HepG2 (cell line): Measurements from ENCODE around the gene FIBCD1. TPM values are rescaled to one million over a fixed set of nuclear protein-coding genes. Genes with fewer than 3 reads are reported as not detected.

Source experiments
- ATAC-seq: fragments of 200-7000 bp; cut with Tn5 transposase; 3 replicates; pipeline ENCODE4 v1.9.1; 2020; ENCODE audit warnings: mild to moderate bottlenecking, moderate library complexity
- BruUV-seq: library from RNA; stranded (reverse); fragments of 400-500 nt; replicated peaks from 2 replicates; lab custom pipeline; 2021; lab: Mats Ljungman, UMichigan
- CTCF ChIA-PET: fragments of 300-600 bp; formaldehyde crosslinking; extraction: SDS; loops from one replicate; lab custom pipeline; 2021; ENCODE audit warnings: low total read pairs, inconsistent platforms, low intra/inter-chr PET ratio; lab: Yijun Ruan, JAX
- POLR2A ChIA-PET: fragments of 350-600 bp; sonication (Branson Sonifier 250); formaldehyde crosslinking; loops from one replicate; lab custom pipeline; 2020; ENCODE audit warnings: antibody characterized with exemption, inconsistent platforms; lab: Yijun Ruan, JAX
- DNase-seq: peaks from one replicate; pipeline ENCODE4 v3.0.0-alpha.2; 2015; ENCODE audit warnings: low spot score
- FAIRE-seq: peaks from 3 replicates; lab custom pipeline; 2011; peaks lifted over from hg19 to GRCh38; lab: Jason Lieb, UNC
- H2AFZ ChIP-seq: one replicate; pipeline ENCODE4 v1.6.1; 2011; ENCODE audit warnings: low read length, inconsistent platforms
- H3K27ac ChIP-seq: fragments of 300-600 bp; 3 replicates; pipeline ENCODE4 v1.8.0; 2011; ENCODE audit warnings: mixed run types, mild to moderate bottlenecking, mixed read lengths, low read length, inconsistent platforms; ENCODE audit not compliant: insufficient read depth; ENCODE audit errors: extremely low read length
- H3K27me3 ChIP-seq, 2 experiments: fragments of 200-600 bp in 1 of 2; 2 replicates in 1 of 2; 3 replicates in 1 of 2; pipeline versions ENCODE4 v1.6.0 to v1.8.0; 2011; ENCODE audit warnings: low read length in 2 of 2, mild to moderate bottlenecking in 2 of 2, moderate library complexity in 2 of 2, inconsistent platforms in 1 of 2; ENCODE audit not compliant: insufficient read depth in 2 of 2, control insufficient read depth in 1 of 2
- H3K36me3 ChIP-seq, 2 experiments: fragments of 200-600 bp in 1 of 2; replicated peaks in 1 of 2; 2 replicates in 1 of 2; 3 replicates in 1 of 2; pipeline versions ENCODE4 v1.5.1 to v1.8.0; 2011; ENCODE audit warnings: low read length in 2 of 2, inconsistent platforms in 1 of 2; ENCODE audit not compliant: insufficient read depth in 2 of 2, control insufficient read depth in 1 of 2
- H3K4me1 ChIP-seq: 2 replicates; pipeline ENCODE4 v1.5.1; 2012; ENCODE audit warnings: low read length, inconsistent platforms; ENCODE audit not compliant: insufficient read depth
- H3K4me2 ChIP-seq: 2 replicates; pipeline ENCODE4 v1.6.0; 2011; ENCODE audit warnings: low read depth, low read length, inconsistent platforms
- H3K4me3 ChIP-seq, 3 experiments: fragments of 200-600 bp in 1 of 3; sonication (generic), shearing (Covaris generic) in 1 of 3; replicated peaks in 1 of 3; 2 replicates each; pipeline ENCODE4 v1.5.1; 2011 to 2016; ENCODE audit warnings: low read length in 3 of 3, inconsistent platforms in 2 of 3, low read depth in 2 of 3, mild to moderate bottlenecking in 2 of 3, control low read depth in 1 of 3, mixed read lengths in 1 of 3; ENCODE audit not compliant: insufficient read depth in 1 of 3
- H3K79me2 ChIP-seq: one replicate; pipeline ENCODE4 v1.6.1; 2011; ENCODE audit warnings: low read length, inconsistent platforms; ENCODE audit not compliant: insufficient read depth
- H3K9ac ChIP-seq: 2 replicates; pipeline ENCODE4 v1.6.0; 2011; ENCODE audit warnings: mild to moderate bottlenecking, low read depth, low read length, inconsistent platforms; ENCODE audit not compliant: insufficient read depth
- H3K9me3 ChIP-seq: 2 replicates; pipeline ENCODE4 v1.5.1; 2012; ENCODE audit warnings: mild to moderate bottlenecking, low read length
- H4K20me1 ChIP-seq: 2 replicates; pipeline ENCODE4 v1.6.0; 2011; ENCODE audit warnings: inconsistent platforms, mild to moderate bottlenecking, low read length, moderate library complexity; ENCODE audit not compliant: insufficient read depth
- CCDC6 ChIP-seq: sonication (generic); formaldehyde crosslinking; IDR thresholded peaks from 2 replicates; pipeline ENCODE4 v1.8.1; 2022; ENCODE audit warnings: mild to moderate bottlenecking, missing genetic modification reagents, moderate library complexity
- CEBPG ChIP-seq: IDR thresholded peaks from 2 replicates; pipeline ENCODE4 v1.6.1; 2016
- FOXP4 ChIP-seq: sonication (generic); formaldehyde crosslinking; IDR thresholded peaks from 2 replicates; pipeline ENCODE4 v1.4.0; 2020; ENCODE audit warnings: missing genetic modification reagents
- GZF1 ChIP-seq: sonication (generic); formaldehyde crosslinking; IDR thresholded peaks from 2 replicates; pipeline ENCODE4 v1.5.1; 2020; ENCODE audit warnings: mild to moderate bottlenecking, missing genetic modification reagents
- HIVEP1 ChIP-seq: sonication (generic); formaldehyde crosslinking; IDR thresholded peaks from 2 replicates; pipeline ENCODE4 v1.4.0; 2020; ENCODE audit warnings: mild to moderate bottlenecking, missing genetic modification reagents
- HOXA9 ChIP-seq: sonication (generic); formaldehyde crosslinking; IDR thresholded peaks from 2 replicates; pipeline ENCODE4 v1.8.1; 2022; ENCODE audit warnings: missing genetic modification reagents, mild to moderate bottlenecking, moderate library complexity, borderline replicate concordance
- KLF6 ChIP-seq: IDR thresholded peaks from 2 replicates; pipeline ENCODE4 v1.8.0; 2016; ENCODE audit warnings: missing biosample characterization, missing genetic modification reagents
- MAFF ChIP-seq: IDR thresholded peaks from 2 replicates; pipeline ENCODE4 v1.6.1; 2011; ENCODE audit warnings: low read depth, low read length, improper control_type of control experiment
- MXD3 ChIP-seq: IDR thresholded peaks from 2 replicates; pipeline ENCODE4 v1.6.1; 2016; ENCODE audit warnings: mild to moderate bottlenecking, missing biosample characterization, missing genetic modification reagents
- NFYB ChIP-seq: sonication (generic); formaldehyde crosslinking; IDR thresholded peaks from 2 replicates; pipeline ENCODE4 v1.4.0; 2020; ENCODE audit warnings: missing genetic modification reagents
- RNF219 ChIP-seq: sonication (generic); formaldehyde crosslinking; IDR thresholded peaks from 2 replicates; pipeline ENCODE4 v1.5.0; 2020; ENCODE audit warnings: mild to moderate bottlenecking, missing genetic modification reagents
- SP4 ChIP-seq: sonication (generic); formaldehyde crosslinking; IDR thresholded peaks from 2 replicates; pipeline ENCODE4 v1.8.1; 2023; ENCODE audit warnings: mild to moderate bottlenecking, missing genetic modification reagents
- ZBTB38 ChIP-seq: sonication (generic); formaldehyde crosslinking; IDR thresholded peaks from 2 replicates; pipeline ENCODE4 v1.5.1; 2020; ENCODE audit warnings: mild to moderate bottlenecking, missing genetic modification reagents
- ZFP82 ChIP-seq: sonication (generic); formaldehyde crosslinking; IDR thresholded peaks from 2 replicates; pipeline ENCODE4 v1.5.1; 2020; ENCODE audit warnings: mild to moderate bottlenecking, missing genetic modification reagents, borderline replicate concordance
- ZMYM4 ChIP-seq: sonication (generic); formaldehyde crosslinking; IDR thresholded peaks from 2 replicates; pipeline ENCODE4 v1.8.1; 2023; ENCODE audit warnings: mild to moderate bottlenecking, missing genetic modification reagents
- ZNF12 ChIP-seq: sonication (generic); formaldehyde crosslinking; IDR thresholded peaks from 2 replicates; pipeline ENCODE4 v1.5.0; 2020; ENCODE audit warnings: missing genetic modification reagents
- ZNF124 ChIP-seq: sonication (generic); formaldehyde crosslinking; IDR thresholded peaks from 2 replicates; pipeline ENCODE4 v1.4.0; 2020; ENCODE audit warnings: missing genetic modification reagents
- ZNF138 ChIP-seq: sonication (generic); formaldehyde crosslinking; IDR thresholded peaks from 2 replicates; pipeline ENCODE4 v1.5.0; 2020; ENCODE audit warnings: mild to moderate bottlenecking, low read depth, missing genetic modification reagents
- ZNF275 ChIP-seq: sonication (generic); formaldehyde crosslinking; IDR thresholded peaks from 2 replicates; pipeline ENCODE4 v1.8.0; 2022; ENCODE audit warnings: missing genetic modification reagents, mild to moderate bottlenecking, inconsistent platforms, borderline replicate concordance
- ZNF644 ChIP-seq: IDR thresholded peaks from 2 replicates; pipeline ENCODE4 v1.6.1; 2016; ENCODE audit warnings: low read depth
- WGBS: methylation state at CpG from one replicate; pipeline ENCODE4 v1.1.6; 2017; ENCODE audit warnings: low lambda C conversion rate; 5-methylcytosine and 5-hydroxymethylcytosine counted together
- in situ Hi-C: cut with HindIII; loops from 2 replicates; pipeline ENCODE4 v1.10.0; 2017; ENCODE audit warnings: low pct_unique_long_range_greater_than_20kb; ENCODE audit not compliant: extremely low pct_ligation_motif_present
- intact Hi-C: fragments of 100-400 bp; cut with micrococcal nuclease; formaldehyde crosslinking; loops from one replicate; pipeline ENCODE4 v1.10.0; 2022; ENCODE audit not compliant: unreplicated experiment
- polyA plus RNA-seq, 8 experiments: library from polyadenylated mRNA; depleted of rRNA in 3 of 8; stranded (reverse) in 7 of 8; unstranded in 1 of 8; fragments of >200 nt; fragmentation: Illumina TruSeq in 4 of 8; extraction: Trizol in 4 of 8; gene quantifications; 2 replicates each; pipeline versions ENCODE4 v1.2.1 to v1.2.3, GENCODE V29; 2011 to 2016; ENCODE audit warnings: low read depth in 4 of 8, missing spikeins in 1 of 8, mixed read lengths in 1 of 8; ENCODE audit not compliant: insufficient read depth in 1 of 8
- total RNA-seq, 5 experiments: library from RNA; depleted of rRNA; stranded (reverse); fragments of >200 nt; fragmentation: Illumina TruSeq; extraction: Trizol; gene quantifications; 2 replicates each; pipeline ENCODE4 v1.2.3, GENCODE V29; 2016; ENCODE audit warnings: low read depth in 1 of 5

FIBCD1 gene
- total and polyA plus RNA-seq, 2 of the 13 experiments (the other 11 are each of a cell fraction or from before 2014, with no cell fraction given), result 0.55 to 0.89 TPM

DNA sequence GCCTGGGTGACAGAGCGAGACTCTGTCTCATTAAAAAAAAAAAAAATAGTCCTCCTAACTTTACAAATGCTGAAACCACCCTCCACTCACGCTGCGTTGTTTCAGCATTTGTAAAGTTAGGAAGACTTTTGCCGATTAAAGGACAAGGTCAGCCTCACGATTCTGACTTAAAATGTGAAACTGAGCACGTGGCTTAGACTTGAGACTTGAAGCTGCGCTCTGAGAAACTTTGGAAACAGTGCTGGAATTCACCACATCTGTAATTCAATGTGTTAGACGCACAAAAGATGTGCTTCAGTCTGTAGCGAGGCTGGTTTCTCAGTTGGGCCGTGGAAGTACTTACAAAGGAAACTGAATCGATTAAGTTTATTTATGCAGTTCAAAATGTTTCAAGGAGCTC is 44.9 kb upstream of the FIBCD1 start:
- no peak overlapping the region for H3K27ac ChIP-seq
- no peaks in the 10 kb centered on the region for H3K4me1 ChIP-seq
- H4K20me1 ChIP-seq, result no peaks in the 10 kb centered on the region
- TF ChIP-seq ZNF275 (CRISPR knock-in tag), result no peak
- no peak for TF ChIP-seq ZNF12 (CRISPR knock-in tag)
- TF ChIP-seq HIVEP1, result no peak
- TF ChIP-seq FOXP4 (CRISPR knock-in tag), result no peak
- no peak for TF ChIP-seq RNF219 (CRISPR knock-in tag)
- TF ChIP-seq HOXA9 (CRISPR knock-in tag), result no peak
- TF ChIP-seq MAFF, result no peak
- no peak for TF ChIP-seq SP4
- no peak for TF ChIP-seq ZFP82 (CRISPR knock-in tag)
- no peak for TF ChIP-seq KLF6 (CRISPR knock-in tag)
- no peak for TF ChIP-seq CEBPG (CRISPR knock-in tag)
- no peak for TF ChIP-seq ZNF644 (CRISPR knock-in tag)
- no peak for TF ChIP-seq NFYB (CRISPR knock-in tag)
- no peak for TF ChIP-seq ZMYM4
- no peak for TF ChIP-seq MXD3 (CRISPR knock-in tag)
- no peak for TF ChIP-seq ZNF124 (CRISPR knock-in tag)
- TF ChIP-seq CCDC6 (CRISPR knock-in tag), result no peak
- TF ChIP-seq ZBTB38 (CRISPR knock-in tag), result no peak
- TF ChIP-seq ZNF138 (CRISPR knock-in tag), result no peak
- TF ChIP-seq GZF1 (CRISPR knock-in tag), result no peak
- TF ChIP-seq, all 625 proteins: peak for 0
- no peak overlapping the region for H2AFZ ChIP-seq
- ATAC-seq (no peak), DNase-seq (no peak), FAIRE-seq (no peak)
- ChIA-PET CTCF (no interaction called here), POLR2A (no interaction called here)
- no peaks in the 10 kb centered on the region for H3K9me3 ChIP-seq
- peaks cover 14 to 91% of the 10 kb centered on the region in 2 experiments for H3K27me3 ChIP-seq
- 51% methylated on average over 11 of the region's 11 CpGs for WGBS
- no peak overlapping the region for H3K4me3 ChIP-seq
- intact Hi-C loops (loop anchor here (2.0 kb wide), 1 partner anchor 75 kb away; no protein-coding TSS in a partner anchor), in situ Hi-C loops (no loop called here)
- no peak overlapping the region for H3K4me2 ChIP-seq
- no peak overlapping the region for H3K9ac ChIP-seq
- BruUV-seq, result no TSS peak
- H3K36me3 ChIP-seq, result no peaks in the 10 kb centered on the region
- H3K79me2 ChIP-seq, result no peaks in the 10 kb centered on the region
